Activated CD8-positive, alpha-beta T cell treated with anti-CD3 and anti-CD28 coated beads for 36 hours (primary cell): ENCODE results near the gene PEAK1. TPM values are rescaled to one million over a fixed set of nuclear protein-coding genes. Genes with fewer than 3 reads are reported as not detected.

ENCODE experiments used
- ATAC-seq: fragments of 200-7000 bp; cut with Tn5 transposase; one replicate; pipeline ENCODE4 v1.10.0; 2021; ENCODE audit warnings: mild to moderate bottlenecking, moderate library complexity
- CTCF ChIA-PET: fragments of 350-600 bp; sonication (Branson Sonifier 250); formaldehyde crosslinking; loops from one replicate; lab custom pipeline; 2021; ENCODE audit warnings: antibody characterized with exemption; lab: Charles Lee
- POLR2A ChIA-PET: fragments of 350-600 bp; sonication (Branson Sonifier 250); formaldehyde crosslinking; loops from one replicate; lab custom pipeline; 2021; ENCODE audit warnings: antibody characterized with exemption; lab: Charles Lee
- DNase-seq: peaks from one replicate; pipeline ENCODE4 v3.0.0-alpha.2; 2020
- H3K27ac Mint-ChIP-seq: one replicate; pipeline ENCODE4 v1.8.0; 2021; ENCODE audit warnings: mild to moderate bottlenecking, mixed read lengths
- H3K27me3 Mint-ChIP-seq: one replicate; pipeline ENCODE4 v1.8.0; 2021; ENCODE audit warnings: mixed read lengths
- H3K36me3 Mint-ChIP-seq: one replicate; pipeline ENCODE4 v1.8.0; 2021; ENCODE audit warnings: low read depth, mixed read lengths
- H3K4me1 Mint-ChIP-seq: one replicate; pipeline ENCODE4 v1.8.0; 2021; ENCODE audit warnings: low read depth, mixed read lengths
- H3K4me3 Mint-ChIP-seq: one replicate; pipeline ENCODE4 v1.8.0; 2021; ENCODE audit warnings: mild to moderate bottlenecking, moderate library complexity, mixed read lengths
- H3K9me3 Mint-ChIP-seq: one replicate; pipeline ENCODE4 v1.8.0; 2021; ENCODE audit warnings: mixed read lengths
- intact Hi-C: fragments of 100-400 bp; cut with micrococcal nuclease; formaldehyde crosslinking; loops from one replicate; pipeline ENCODE4 v1.10.0; 2022
- total RNA-seq, 2 experiments: library from RNA; stranded (reverse); gene quantifications; one replicate each; pipeline ENCODE4 v1.2.3, GENCODE V29; 2021
- TF ChIP-seq, protein P1 (sequence below): fragments of 200-600 bp; IDR thresholded peaks from one replicate; pipeline ENCODE4 v1.8.0; 2022; ENCODE audit warnings: antibody characterized with exemption, mild to moderate bottlenecking

PEAK1 gene
- total RNA-seq, 2 experiments from 2014 or later: 32.1 to 36.1 TPM

- Mint-ChIP-seq H3K36me3 (peaks cover 7% of the 10 kb centered on the region), H3K27ac (peak overlapping the region; percentile 92), H3K4me3 (peak overlapping the region; percentile 88), H3K4me1 (peaks cover 41% of the 10 kb centered on the region), H3K9me3 (no peaks in the 10 kb centered on the region), H3K27me3 (no peaks in the 10 kb centered on the region)
- ChIA-PET CTCF (interaction anchor here (0.7 to 1.4 kb wide), 3 partner anchors 9 to 1335 kb away, joined by 3 to 5 read pairs (median 4); no protein-coding TSS in a partner anchor), POLR2A (interaction anchor here (0.7 to 1.5 kb wide), 4 partner anchors 9 to 334 kb away, joined by 3 to 8 read pairs (median 4); no protein-coding TSS in a partner anchor)
- intact Hi-C loops: no loop called here
- TF ChIP-seq, protein P1, sequence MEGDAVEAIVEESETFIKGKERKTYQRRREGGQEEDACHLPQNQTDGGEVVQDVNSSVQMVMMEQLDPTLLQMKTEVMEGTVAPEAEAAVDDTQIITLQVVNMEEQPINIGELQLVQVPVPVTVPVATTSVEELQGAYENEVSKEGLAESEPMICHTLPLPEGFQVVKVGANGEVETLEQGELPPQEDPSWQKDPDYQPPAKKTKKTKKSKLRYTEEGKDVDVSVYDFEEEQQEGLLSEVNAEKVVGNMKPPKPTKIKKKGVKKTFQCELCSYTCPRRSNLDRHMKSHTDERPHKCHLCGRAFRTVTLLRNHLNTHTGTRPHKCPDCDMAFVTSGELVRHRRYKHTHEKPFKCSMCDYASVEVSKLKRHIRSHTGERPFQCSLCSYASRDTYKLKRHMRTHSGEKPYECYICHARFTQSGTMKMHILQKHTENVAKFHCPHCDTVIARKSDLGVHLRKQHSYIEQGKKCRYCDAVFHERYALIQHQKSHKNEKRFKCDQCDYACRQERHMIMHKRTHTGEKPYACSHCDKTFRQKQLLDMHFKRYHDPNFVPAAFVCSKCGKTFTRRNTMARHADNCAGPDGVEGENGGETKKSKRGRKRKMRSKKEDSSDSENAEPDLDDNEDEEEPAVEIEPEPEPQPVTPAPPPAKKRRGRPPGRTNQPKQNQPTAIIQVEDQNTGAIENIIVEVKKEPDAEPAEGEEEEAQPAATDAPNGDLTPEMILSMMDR: no peak
- ATAC-seq: peak; percentile 3
- peak; percentile 60 for DNase-seq
These were observed 703 bp downstream of the PEAK1 start for GRCh38 chr15:77418966-77419835.

DNA sequence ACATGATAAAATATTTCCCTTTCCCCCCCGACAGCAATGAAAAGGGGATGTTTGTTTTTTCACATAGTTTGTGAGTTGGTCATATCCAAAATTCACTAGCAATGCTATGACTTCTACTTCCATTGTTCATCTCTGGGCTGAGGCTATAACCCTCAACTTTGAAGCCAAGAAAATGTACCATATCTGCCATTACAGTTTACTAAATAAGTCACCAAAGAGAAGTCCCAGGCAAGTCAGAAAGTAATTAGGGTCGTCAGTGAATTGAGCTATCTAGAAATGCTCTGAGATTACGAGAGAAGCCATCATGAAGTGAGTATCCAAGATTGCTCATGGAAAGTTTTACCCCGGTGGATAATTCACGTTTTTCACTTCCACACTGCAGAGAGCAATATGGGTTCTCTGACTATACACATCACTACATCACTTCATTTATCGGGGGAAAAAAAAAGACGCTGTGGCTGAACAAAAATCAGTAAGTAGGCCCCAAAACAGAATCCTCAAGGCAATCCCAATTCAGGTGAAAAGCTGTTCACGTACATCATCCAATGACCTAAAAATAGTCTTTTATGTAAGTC is 1.4 kb downstream of the PEAK1 start:
- TF ChIP-seq, protein P1: no peak
- ChIA-PET POLR2A (interaction anchor here (0.7 to 1.5 kb wide), 4 partner anchors 8 to 334 kb away, joined by 3 to 8 read pairs (median 4); no protein-coding TSS in a partner anchor), CTCF (interaction anchor here (1.2 to 1.4 kb wide), 2 partner anchors 9 to 17 kb away, joined by 4 to 5 read pairs; no protein-coding TSS in a partner anchor)
- Mint-ChIP-seq H3K36me3 (peaks cover 5% of the 10 kb centered on the region), H3K4me3 (peak overlapping the region; percentile 88), H3K9me3 (no peaks in the 10 kb centered on the region), H3K27ac (peak overlapping the region; percentile 92), H3K27me3 (no peaks in the 10 kb centered on the region), H3K4me1 (peaks cover 34% of the 10 kb centered on the region)
- intact Hi-C loops: no loop called here
- ATAC-seq: no peak
- DNase-seq: no peak

DNA sequence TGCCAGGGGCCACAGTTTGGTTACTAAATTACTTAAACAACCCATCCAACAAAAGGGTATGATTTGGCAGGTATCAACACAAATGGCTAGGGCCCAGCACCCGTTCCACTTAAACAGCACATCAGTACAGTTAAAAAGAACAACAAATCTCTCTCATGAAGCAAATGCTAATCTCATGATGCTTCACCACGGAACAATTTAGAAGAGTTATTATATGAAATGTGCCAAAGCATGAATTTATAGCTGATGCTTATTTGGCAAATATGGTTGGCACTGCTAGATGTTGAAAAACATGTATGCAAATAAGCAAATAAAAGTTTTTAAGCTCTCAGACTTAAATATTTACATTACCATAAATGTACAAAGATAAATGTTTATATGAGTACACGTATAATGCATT is 2.3 kb downstream of the PEAK1 start:
- Mint-ChIP-seq H3K4me3 (no peak overlapping the region), H3K27ac (no peak overlapping the region), H3K4me1 (peaks cover 30% of the 10 kb centered on the region), H3K9me3 (no peaks in the 10 kb centered on the region), H3K27me3 (no peaks in the 10 kb centered on the region), H3K36me3 (peaks cover 5% of the 10 kb centered on the region)
- POLR2A ChIA-PET: no interaction called here
- DNase-seq (no peak), ATAC-seq (no peak)
- TF ChIP-seq, protein P1: no peak
- intact Hi-C loops: no loop called here
- CTCF ChIA-PET: interaction anchor here (1.5 kb wide), 1 partner anchor 79 kb away, joined by 4 read pairs; no protein-coding TSS in a partner anchor

GRCh38 chr15:77416954-77417353 is 3.0 kb downstream of the PEAK1 start:
- H3K4me3 Mint-ChIP-seq: no peak overlapping the region
- TF ChIP-seq, protein P1: no peak
- H3K36me3 Mint-ChIP-seq: peaks cover 5% of the 10 kb centered on the region
- no peaks in the 10 kb centered on the region for H3K9me3 Mint-ChIP-seq
- H3K27ac Mint-ChIP-seq: no peak overlapping the region
- DNase-seq (no peak), ATAC-seq (no peak)
- ChIA-PET POLR2A (interaction anchor here (0.6 kb wide), 1 partner anchor 11 kb away, joined by 3 read pairs; no protein-coding TSS in a partner anchor), CTCF (interaction anchor here (1.5 kb wide), 1 partner anchor 80 kb away, joined by 4 read pairs; no protein-coding TSS in a partner anchor)
- peaks cover 30% of the 10 kb centered on the region for H3K4me1 Mint-ChIP-seq
- intact Hi-C loops: no loop called here
- H3K27me3 Mint-ChIP-seq: no peaks in the 10 kb centered on the region
